K562 (cell line): ENCODE data around the gene UBE2V1. TPM values are rescaled to one million over a fixed set of nuclear protein-coding genes. Genes with fewer than 3 reads are reported as not detected.
A peak's percentile ranks its signal among the peaks of the same experiment; 100 is the strongest.

Source experiments
- AFF4 ChIP-seq: sonication (generic); formaldehyde crosslinking; IDR thresholded peaks from 2 replicates; pipeline ENCODE4 v1.8.0; 2023; ENCODE audit warnings: mild to moderate bottlenecking, missing genetic modification reagents
- BCL6 ChIP-seq: fragments of 250-450 bp; sonication (Bioruptor Pico); IDR thresholded peaks from 2 replicates; pipeline ENCODE4 v1.4.0; 2020
- CEBPZ ChIP-seq: fragments of 150-350 bp; IDR thresholded peaks from 2 replicates; pipeline ENCODE4 v1.6.1; 2014; ENCODE audit warnings: low read depth, mild to moderate bottlenecking, low read length, borderline replicate concordance
- CHCHD3 ChIP-seq: fragments of 250-450 bp; sonication (Bioruptor Pico); IDR thresholded peaks from 2 replicates; pipeline ENCODE4 v2.1.2; 2022; ENCODE audit warnings: mild to moderate bottlenecking
- CXXC5 ChIP-seq: fragments of 250-450 bp; sonication (Bioruptor Pico); IDR thresholded peaks from 2 replicates; pipeline ENCODE4 v1.8.0; 2022; ENCODE audit warnings: inconsistent platforms, mild to moderate bottlenecking, moderate library complexity
- ETV1 ChIP-seq: fragments of 450-650 bp; conservative IDR thresholded peaks from 2 replicates; pipeline ENCODE4 v1.6.1; 2016; ENCODE audit warnings: missing genetic modification characterization, control low read depth, low read depth, missing compliant biosample characterization
- HDAC6 ChIP-seq: IDR thresholded peaks from 2 replicates; pipeline ENCODE4 v1.6.1; 2012; ENCODE audit warnings: low read depth, mild to moderate bottlenecking, control low read depth, inconsistent platforms, low read length, moderate library complexity
- HMGN3 ChIP-seq: IDR thresholded peaks from 2 replicates; pipeline ENCODE4 v1.6.1; 2011; ENCODE audit warnings: borderline replicate concordance, low read depth, mild to moderate bottlenecking, mixed read lengths, low read length; ENCODE audit not compliant: insufficient read length; ENCODE audit errors: extremely low read depth
- KAT2B ChIP-seq: IDR thresholded peaks from one replicate; pipeline ENCODE4 v1.6.1; 2012; ENCODE audit warnings: low read depth, mild to moderate bottlenecking, control low read depth, inconsistent platforms, low read length, moderate library complexity
- LARP7 ChIP-seq: fragments of 450-650 bp; IDR thresholded peaks from 2 replicates; pipeline ENCODE4 v1.6.1; 2016
- MECOM ChIP-seq: fragments of 250-450 bp; sonication (Bioruptor Pico); IDR thresholded peaks from 2 replicates; pipeline ENCODE4 v1.8.0; 2022; ENCODE audit warnings: inconsistent platforms
- MEF2A ChIP-seq: IDR thresholded peaks from 2 replicates; pipeline ENCODE4 v1.6.1; 2011; ENCODE audit warnings: low read depth, mild to moderate bottlenecking, low read length, moderate library complexity; ENCODE audit not compliant: control insufficient read depth
- NCOA4 ChIP-seq: fragments of 450-650 bp; IDR thresholded peaks from 2 replicates; pipeline ENCODE4 v1.6.1; 2018; ENCODE audit warnings: mild to moderate bottlenecking; ENCODE audit not compliant: partially characterized antibody
- RBM22 ChIP-seq: fragments of 200-400 bp; formaldehyde crosslinking; IDR thresholded peaks from 2 replicates; pipeline ENCODE4 v1.6.1; 2018; ENCODE audit warnings: low read length, low read depth; ENCODE audit not compliant: poor library complexity, severe bottlenecking
- SRSF1 ChIP-seq: fragments of 200-400 bp; formaldehyde crosslinking; IDR thresholded peaks from 2 replicates; pipeline ENCODE4 v1.6.1; 2017; ENCODE audit warnings: mild to moderate bottlenecking, low read depth, low read length, moderate library complexity
- TAF7 ChIP-seq: fragments of 450-650 bp; IDR thresholded peaks from 2 replicates; pipeline ENCODE4 v1.6.1; 2016; ENCODE audit warnings: missing genetic modification characterization, missing compliant biosample characterization
- XRCC3 ChIP-seq: fragments of 450-650 bp; IDR thresholded peaks from 2 replicates; pipeline ENCODE4 v1.6.1; 2017; ENCODE audit warnings: mild to moderate bottlenecking, moderate library complexity
- ZEB2 ChIP-seq: fragments of 450-650 bp; IDR thresholded peaks from 2 replicates; pipeline ENCODE4 v1.6.1; 2016
- ZNF695 ChIP-seq: fragments of 450-650 bp; formaldehyde crosslinking; IDR thresholded peaks from 2 replicates; pipeline ENCODE4 v1.4.0; 2020; ENCODE audit warnings: mild to moderate bottlenecking, moderate library complexity
- ZNF764 ChIP-seq: fragments of 250-450 bp; sonication (Bioruptor Pico); IDR thresholded peaks from 2 replicates; pipeline ENCODE4 v1.4.0; 2020; ENCODE audit warnings: low read depth, mild to moderate bottlenecking, moderate library complexity
- polyA plus RNA-seq, 8 experiments: library from polyadenylated mRNA; depleted of rRNA in 4 of 8; stranded (reverse) in 5 of 8; unstranded in 3 of 8; fragments of >200 nt; fragmentation: Nextera tagmentation in 2 of 8; fragmentation: Illumina TruSeq in 1 of 8; extraction: Ambion mirVana in 2 of 8; extraction: Trizol in 1 of 8; gene quantifications; 2 replicates each; pipeline versions ENCODE4 v1.2.1 to v1.2.3, GENCODE V29; 2011 to 2014; ENCODE audit warnings: inconsistent platforms in 1 of 8, missing spikeins in 1 of 8
- total RNA-seq, 7 experiments: library from RNA; depleted of rRNA in 6 of 7; stranded (reverse); fragments of >200 nt in 6 of 7; fragmentation: Illumina TruSeq in 2 of 7; extraction: Trizol in 2 of 7; gene quantifications; 2 replicates each; pipeline versions ENCODE4 v1.2.1 to v1.2.3, GENCODE V29; 2011 to 2021; ENCODE audit warnings: low replicate concordance in 1 of 7
- TF ChIP-seq, protein P1 (sequence below): fragments of 250-450 bp; sonication (Bioruptor Pico); IDR thresholded peaks from 2 replicates; pipeline ENCODE4 v1.4.0; 2020; ENCODE audit warnings: mild to moderate bottlenecking

UBE2V1 gene
- total and polyA plus RNA-seq, 9 of the 15 experiments (the other 6 are each of a cell fraction or from before 2014, with no cell fraction given), result 93.0 to 357 (median 119) TPM

- TF ChIP-seq HDAC6 (no peak), RBM22 (no peak), CHCHD3 (no peak), NCOA4 (no peak), AFF4 (CRISPR knock-in tag) (no peak), XRCC3 (no peak), CEBPZ (no peak), ZEB2 (no peak), MEF2A (no peak), BCL6 (CRISPR knock-in tag) (no peak), KAT2B (no peak), ETV1 (tag) (peak; percentile 79), SRSF1 (no peak), CXXC5 (CRISPR knock-in tag) (peak; percentile 78), ZNF764 (CRISPR knock-in tag) (no peak), HMGN3 (no peak), ZNF695 (CRISPR knock-in tag) (no peak), MECOM (CRISPR knock-in tag) (no peak), TAF7 (tag) (no peak), LARP7 (no peak)
- TF ChIP-seq, protein P1, sequence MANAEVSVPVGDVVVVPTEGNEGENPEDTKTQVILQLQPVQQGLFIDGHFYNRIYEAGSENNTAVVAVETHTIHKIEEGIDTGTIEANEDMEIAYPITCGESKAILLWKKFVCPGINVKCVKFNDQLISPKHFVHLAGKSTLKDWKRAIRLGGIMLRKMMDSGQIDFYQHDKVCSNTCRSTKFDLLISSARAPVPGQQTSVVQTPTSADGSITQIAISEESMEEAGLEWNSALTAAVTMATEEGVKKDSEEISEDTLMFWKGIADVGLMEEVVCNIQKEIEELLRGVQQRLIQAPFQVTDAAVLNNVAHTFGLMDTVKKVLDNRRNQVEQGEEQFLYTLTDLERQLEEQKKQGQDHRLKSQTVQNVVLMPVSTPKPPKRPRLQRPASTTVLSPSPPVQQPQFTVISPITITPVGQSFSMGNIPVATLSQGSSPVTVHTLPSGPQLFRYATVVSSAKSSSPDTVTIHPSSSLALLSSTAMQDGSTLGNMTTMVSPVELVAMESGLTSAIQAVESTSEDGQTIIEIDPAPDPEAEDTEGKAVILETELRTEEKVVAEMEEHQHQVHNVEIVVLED (CRISPR knock-in tag), result peak; percentile 51
Measured at GRCh38 chr20:50115591-50116367, 2.8 kb upstream of the UBE2V1 start (continued).
